Fibroblast of lung (primary cell): ENCODE measurements around the gene CFAP61. TPM values are rescaled to one million over a fixed set of nuclear protein-coding genes. Genes with fewer than 3 reads are reported as not detected.

ENCODE experiments used
- DNase-seq, 2 donors: peaks; one replicate each; pipeline versions ENCODE4 v3.0.0 to v3.0.0-alpha.2; 2010; ENCODE audit warnings: low read depth in 2 of 2
- H2AFZ ChIP-seq: 2 replicates; pipeline ENCODE4 v1.5.1; 2012; ENCODE audit warnings: low read length, control low read depth, inconsistent platforms
- H3K27ac ChIP-seq: 2 replicates; pipeline ENCODE4 v1.5.1; 2011; ENCODE audit warnings: low read length, control low read depth; ENCODE audit not compliant: insufficient read depth
- H3K27me3 ChIP-seq: 2 replicates; pipeline ENCODE4 v1.5.1; 2011; ENCODE audit warnings: mild to moderate bottlenecking, low read length; ENCODE audit not compliant: control insufficient read depth, insufficient read depth
- H3K36me3 ChIP-seq: 2 replicates; pipeline ENCODE4 v1.5.1; 2011; ENCODE audit warnings: low read length; ENCODE audit not compliant: control insufficient read depth, insufficient read depth
- H3K4me1 ChIP-seq: 2 replicates; pipeline ENCODE4 v1.5.1; 2011; ENCODE audit warnings: low read length; ENCODE audit not compliant: control insufficient read depth, insufficient read depth; ENCODE audit errors: extremely low read depth
- H3K4me2 ChIP-seq: 2 replicates; pipeline ENCODE4 v1.5.1; 2011; ENCODE audit warnings: low read length, control low read depth; ENCODE audit not compliant: insufficient read depth; ENCODE audit errors: extremely low read depth
- H3K4me3 ChIP-seq, 4 experiments: fragments of 200-600 bp in 1 of 4; sonication (generic) in 1 of 4; replicated peaks in 1 of 4; 2 replicates each; pipeline ENCODE4 v1.5.1; 2011 to 2016; ENCODE audit warnings: low read length in 4 of 4, low read depth in 3 of 4, mild to moderate bottlenecking in 3 of 4, control low read depth in 2 of 4, inconsistent platforms in 1 of 4, mixed read lengths in 1 of 4; ENCODE audit not compliant: insufficient read depth in 1 of 4; ENCODE audit errors: control extremely low read depth in 1 of 4
- H3K79me2 ChIP-seq: 2 replicates; pipeline ENCODE4 v1.5.1; 2012; ENCODE audit warnings: mild to moderate bottlenecking, low read length, inconsistent platforms; ENCODE audit not compliant: control insufficient read depth, insufficient read depth
- H3K9ac ChIP-seq: 2 replicates; pipeline ENCODE4 v1.5.1; 2011; ENCODE audit warnings: mild to moderate bottlenecking, low read length, control low read depth; ENCODE audit not compliant: insufficient read depth
- H3K9me3 ChIP-seq: 2 replicates; pipeline ENCODE4 v1.5.1; 2012; ENCODE audit warnings: low read depth, low read length; ENCODE audit not compliant: control insufficient read depth, insufficient read depth
- H4K20me1 ChIP-seq: 2 replicates; pipeline ENCODE4 v1.5.1; 2011; ENCODE audit warnings: low read length; ENCODE audit not compliant: control insufficient read depth, insufficient read depth; ENCODE audit errors: extremely low read depth
- EZH2 ChIP-seq: IDR thresholded peaks from 2 replicates; pipeline ENCODE4 v1.5.1; 2012; ENCODE audit warnings: low read length, control low read depth, mild to moderate bottlenecking; ENCODE audit errors: missing control alignments
- polyA plus RNA-seq, 2 donors: library from polyadenylated mRNA; depleted of rRNA in 1 of 2; stranded (reverse) in 1 of 2; unstranded in 1 of 2; fragments of >200 nt; gene quantifications; 2 replicates each; pipeline ENCODE4 v1.2.1, GENCODE V29; 2011 to 2012; ENCODE audit warnings: missing spikeins in 1 of 2
- total RNA-seq: library from RNA; depleted of rRNA; stranded (reverse); fragments of >200 nt; gene quantifications from 2 replicates; pipeline ENCODE4 v1.2.1, GENCODE V29; 2014
- TF ChIP-seq, protein P1 (sequence below), 2 donors: IDR thresholded peaks in 1 of 2; conservative IDR thresholded peaks in 1 of 2; 1 replicate in 1 of 2; 2 replicates in 1 of 2; pipeline ENCODE4 v1.5.1; 2011 to 2012; ENCODE audit warnings: low read length in 2 of 2, control low read depth in 1 of 2, inconsistent platforms in 1 of 2, low read depth in 1 of 2, mild to moderate bottlenecking in 1 of 2

The CFAP61 gene
- total and polyA plus RNA-seq, 2 donors (not counting 1 experiment from before 2014, with no cell fraction given) = not detected

DNA sequence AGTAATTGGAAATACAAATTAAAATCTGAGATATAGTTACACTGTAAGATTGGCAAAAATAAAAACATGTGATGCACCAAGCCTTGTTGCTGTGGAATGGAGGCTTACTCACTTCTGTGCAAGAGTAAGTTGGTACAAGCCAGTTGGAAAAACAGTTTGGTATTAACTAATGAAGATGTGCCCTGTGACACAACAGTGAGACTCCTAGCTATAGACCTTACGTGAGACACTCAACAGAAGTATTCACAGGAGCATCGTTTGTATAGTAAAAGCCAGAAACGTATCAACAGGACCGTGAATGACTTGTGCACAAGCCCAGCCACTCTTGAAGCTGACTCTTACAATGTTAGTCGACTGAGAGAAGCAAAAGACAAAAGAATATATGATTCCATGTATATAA, 20.5 kb upstream of the CFAP61 start:
- H3K9me3 ChIP-seq = no peaks in the 10 kb centered on the region
- DNase-seq = no peak
- TF ChIP-seq EZH2 = no peak
- TF ChIP-seq, protein P1, sequence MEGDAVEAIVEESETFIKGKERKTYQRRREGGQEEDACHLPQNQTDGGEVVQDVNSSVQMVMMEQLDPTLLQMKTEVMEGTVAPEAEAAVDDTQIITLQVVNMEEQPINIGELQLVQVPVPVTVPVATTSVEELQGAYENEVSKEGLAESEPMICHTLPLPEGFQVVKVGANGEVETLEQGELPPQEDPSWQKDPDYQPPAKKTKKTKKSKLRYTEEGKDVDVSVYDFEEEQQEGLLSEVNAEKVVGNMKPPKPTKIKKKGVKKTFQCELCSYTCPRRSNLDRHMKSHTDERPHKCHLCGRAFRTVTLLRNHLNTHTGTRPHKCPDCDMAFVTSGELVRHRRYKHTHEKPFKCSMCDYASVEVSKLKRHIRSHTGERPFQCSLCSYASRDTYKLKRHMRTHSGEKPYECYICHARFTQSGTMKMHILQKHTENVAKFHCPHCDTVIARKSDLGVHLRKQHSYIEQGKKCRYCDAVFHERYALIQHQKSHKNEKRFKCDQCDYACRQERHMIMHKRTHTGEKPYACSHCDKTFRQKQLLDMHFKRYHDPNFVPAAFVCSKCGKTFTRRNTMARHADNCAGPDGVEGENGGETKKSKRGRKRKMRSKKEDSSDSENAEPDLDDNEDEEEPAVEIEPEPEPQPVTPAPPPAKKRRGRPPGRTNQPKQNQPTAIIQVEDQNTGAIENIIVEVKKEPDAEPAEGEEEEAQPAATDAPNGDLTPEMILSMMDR (conservative IDR thresholded peaks at IDR 0.05 in 1 of 2, IDR thresholded peaks at IDR 0.05 in 1 of 2; ENCODE audit: low read depth in 1 of 2, low read length in 2 of 2) = no peak
- peaks cover 9% of the 10 kb centered on the region for H3K36me3 ChIP-seq
- H3K4me2 ChIP-seq = no peak overlapping the region
- no peak overlapping the region for H3K4me3 ChIP-seq
- no peak overlapping the region for H2AFZ ChIP-seq
- H3K79me2 ChIP-seq = peaks cover 6% of the 10 kb centered on the region
- H3K9ac ChIP-seq = no peak overlapping the region
- H3K27ac ChIP-seq = no peak overlapping the region
- no peaks in the 10 kb centered on the region for H3K27me3 ChIP-seq
- no peaks in the 10 kb centered on the region for H3K4me1 ChIP-seq
- no peaks in the 10 kb centered on the region for H4K20me1 ChIP-seq

DNA sequence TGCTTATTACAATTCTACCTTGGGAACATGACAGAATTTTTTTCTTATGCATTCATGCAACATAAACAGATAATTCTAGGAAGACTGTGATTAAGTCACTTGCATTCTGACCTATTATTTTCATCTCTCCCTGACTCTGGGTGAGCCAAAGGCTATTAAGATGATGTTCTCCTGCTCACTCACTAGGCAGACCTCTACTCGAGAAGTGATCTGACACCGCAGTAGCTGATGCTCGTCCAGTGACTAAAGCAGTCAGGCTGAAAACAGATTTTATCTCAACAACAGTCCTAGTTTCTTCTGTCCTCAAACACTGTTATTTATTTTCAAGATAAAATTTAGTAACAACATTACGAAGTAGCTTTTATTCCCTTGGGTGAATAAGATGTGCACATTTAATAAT, 17.8 kb upstream of the CFAP61 start:
- Histone ChIP-seq H2AFZ (no peak overlapping the region), H3K79me2 (no peaks in the 10 kb centered on the region), H3K36me3 (peaks cover 15% of the 10 kb centered on the region), H3K27ac (no peak overlapping the region), H3K4me2 (no peak overlapping the region), H4K20me1 (no peaks in the 10 kb centered on the region), H3K4me3 (no peak overlapping the region), H3K9me3 (no peaks in the 10 kb centered on the region), H3K4me1 (no peaks in the 10 kb centered on the region), H3K27me3 (no peaks in the 10 kb centered on the region), H3K9ac (no peak overlapping the region)
- DNase-seq = peak in 1 of 2 donors; percentile 31
- TF ChIP-seq, protein P1 (conservative IDR thresholded peaks at IDR 0.05 in 1 of 2, IDR thresholded peaks at IDR 0.05 in 1 of 2; ENCODE audit: low read depth in 1 of 2, low read length in 2 of 2) = no peak
- TF ChIP-seq EZH2 = no peak

DNA sequence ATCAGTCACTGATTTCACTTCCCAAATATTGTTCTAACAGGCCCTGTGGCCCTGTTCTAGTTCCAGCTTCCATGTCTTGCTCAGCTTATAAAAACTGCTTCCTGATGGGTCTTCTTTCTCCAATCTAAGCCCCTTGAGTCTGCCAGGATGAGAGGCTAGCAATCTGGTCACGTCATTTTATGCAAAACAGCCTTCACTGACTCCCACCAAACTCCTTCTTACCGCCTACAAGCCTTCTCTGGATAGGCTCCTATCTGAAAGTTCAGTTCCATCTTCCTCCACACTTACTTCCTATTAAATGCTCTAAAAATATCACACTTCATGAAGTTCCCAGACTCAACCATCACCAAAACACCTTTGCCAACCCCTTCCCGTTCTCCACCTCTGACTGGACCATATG, 15.6 kb upstream of the CFAP61 start:
- Histone ChIP-seq H3K4me3 (no peak overlapping the region), H3K4me2 (no peak overlapping the region), H3K79me2 (no peaks in the 10 kb centered on the region), H3K9me3 (no peaks in the 10 kb centered on the region), H3K27ac (no peak overlapping the region), H4K20me1 (no peaks in the 10 kb centered on the region), H3K27me3 (no peaks in the 10 kb centered on the region), H3K4me1 (no peaks in the 10 kb centered on the region), H3K36me3 (peaks cover 18% of the 10 kb centered on the region), H3K9ac (no peak overlapping the region), H2AFZ (no peak overlapping the region)
- no peak for TF ChIP-seq EZH2
- TF ChIP-seq, protein P1 (conservative IDR thresholded peaks at IDR 0.05 in 1 of 2, IDR thresholded peaks at IDR 0.05 in 1 of 2; ENCODE audit: low read depth in 1 of 2, low read length in 2 of 2) = no peak
- no peak for DNase-seq
